RPMI7951 (cell line): ENCODE measurements around the gene WNT10A. TPM values are rescaled to one million over a fixed set of nuclear protein-coding genes. Genes with fewer than 3 reads are reported as not detected.

Experiments used
- DNase-seq: peaks from one replicate; pipeline ENCODE4 v3.0.0-alpha.2; 2012; ENCODE audit warnings: low read depth
- total RNA-seq: library from RNA; depleted of rRNA; stranded (reverse); fragments of >200 nt; shearing (Covaris generic); gene quantifications from 2 replicates; pipeline ENCODE4 v1.2.3, GENCODE V29; 2014

Gene WNT10A
- total RNA-seq, 1 experiment from 2014 or later = 0.72 TPM

DNA sequence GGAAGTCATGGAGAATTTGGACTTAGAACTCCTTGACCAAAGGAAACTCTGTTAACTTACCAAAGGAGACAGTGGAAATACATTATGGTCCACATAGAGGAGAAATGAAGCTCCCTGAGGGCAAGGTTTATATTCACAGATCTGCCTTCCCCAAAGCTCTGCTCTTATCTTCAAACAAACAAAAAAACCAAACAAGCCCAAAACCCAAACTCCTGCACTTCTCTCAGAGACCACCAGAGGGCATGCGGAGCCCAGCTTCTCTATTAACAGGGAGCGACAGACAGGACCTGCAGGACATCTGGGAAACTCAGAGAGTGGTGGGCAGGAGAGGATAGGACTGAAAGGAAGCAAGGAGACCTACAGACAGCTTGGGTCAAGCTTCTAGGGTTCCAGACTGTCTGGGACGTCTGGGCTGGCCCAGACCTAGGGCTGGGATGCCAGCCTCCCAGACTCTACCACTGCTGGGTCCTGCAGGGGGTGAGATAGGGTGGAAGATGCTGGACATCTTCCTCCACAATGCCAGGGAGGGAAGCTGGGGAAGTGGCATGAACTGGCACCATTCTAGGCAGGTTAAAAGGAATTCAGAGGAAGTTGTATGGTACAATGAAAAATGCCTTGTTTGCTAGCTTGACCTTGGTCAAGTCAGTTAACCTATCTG, 4.0 kb upstream of the WNT10A start:
- peak; percentile 73 for DNase-seq

DNA sequence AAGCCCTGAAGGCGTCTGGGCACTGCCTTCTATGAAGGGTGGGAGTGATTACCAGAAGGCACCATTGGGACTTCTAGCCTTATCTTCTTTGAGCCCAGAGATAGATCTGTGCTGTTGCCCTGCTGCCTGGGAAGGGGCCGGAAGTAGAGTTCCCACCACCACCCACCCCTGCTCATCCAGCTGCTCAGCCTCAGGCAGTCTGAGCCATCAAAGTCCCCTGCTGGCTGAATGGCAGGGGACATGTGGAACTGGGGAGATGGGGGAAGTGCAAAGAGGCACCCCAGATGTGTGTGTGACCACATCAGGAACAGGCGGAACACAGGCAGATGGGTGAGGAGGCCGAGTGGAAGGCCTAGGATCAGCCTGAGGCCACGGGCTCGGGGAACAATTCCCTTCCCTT, 3.3 kb upstream of the WNT10A start:
- peak; percentile 62 for DNase-seq

DNA sequence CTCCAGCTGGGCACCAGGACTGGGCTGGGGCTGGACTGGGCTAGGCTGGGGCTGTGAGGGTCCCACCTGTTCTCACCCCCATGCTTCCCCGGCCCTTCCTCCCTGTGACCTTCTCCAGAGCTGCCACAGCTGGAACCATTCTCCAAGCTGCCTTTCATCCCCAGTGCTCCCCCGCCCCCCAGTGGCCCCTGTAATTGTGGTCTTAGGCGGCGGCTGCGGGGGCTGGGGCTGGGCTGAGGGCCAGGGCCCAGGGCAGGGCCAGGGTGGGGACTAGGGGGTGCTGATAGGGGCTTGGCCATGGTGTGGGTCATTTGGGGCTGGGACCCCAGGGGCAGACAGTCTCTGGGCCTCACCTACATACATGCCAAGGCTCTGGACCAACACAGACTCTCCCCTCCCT, 2.8 kb upstream of the WNT10A start:
- no peak for DNase-seq

DNA sequence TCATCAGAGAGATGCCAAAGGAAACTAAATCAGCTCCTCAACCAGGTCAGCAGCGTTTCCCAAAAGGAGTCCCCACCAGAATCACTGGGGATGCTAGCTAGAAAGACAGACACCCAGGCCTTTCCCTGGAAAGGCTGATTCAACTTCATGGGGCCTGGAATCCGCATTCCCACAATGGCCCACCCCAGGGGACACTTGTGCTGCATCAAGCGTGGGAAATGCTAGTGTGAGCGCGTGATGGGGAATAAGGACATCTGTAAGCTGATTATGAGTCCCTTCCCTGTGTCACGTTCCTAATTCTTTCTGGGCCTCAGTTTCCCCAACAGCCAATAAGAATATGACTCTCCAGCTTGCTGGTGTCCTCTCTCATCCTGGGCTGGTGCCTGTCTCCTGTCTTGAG, 2.2 kb upstream of the WNT10A start:
- DNase-seq = no peak

DNA sequence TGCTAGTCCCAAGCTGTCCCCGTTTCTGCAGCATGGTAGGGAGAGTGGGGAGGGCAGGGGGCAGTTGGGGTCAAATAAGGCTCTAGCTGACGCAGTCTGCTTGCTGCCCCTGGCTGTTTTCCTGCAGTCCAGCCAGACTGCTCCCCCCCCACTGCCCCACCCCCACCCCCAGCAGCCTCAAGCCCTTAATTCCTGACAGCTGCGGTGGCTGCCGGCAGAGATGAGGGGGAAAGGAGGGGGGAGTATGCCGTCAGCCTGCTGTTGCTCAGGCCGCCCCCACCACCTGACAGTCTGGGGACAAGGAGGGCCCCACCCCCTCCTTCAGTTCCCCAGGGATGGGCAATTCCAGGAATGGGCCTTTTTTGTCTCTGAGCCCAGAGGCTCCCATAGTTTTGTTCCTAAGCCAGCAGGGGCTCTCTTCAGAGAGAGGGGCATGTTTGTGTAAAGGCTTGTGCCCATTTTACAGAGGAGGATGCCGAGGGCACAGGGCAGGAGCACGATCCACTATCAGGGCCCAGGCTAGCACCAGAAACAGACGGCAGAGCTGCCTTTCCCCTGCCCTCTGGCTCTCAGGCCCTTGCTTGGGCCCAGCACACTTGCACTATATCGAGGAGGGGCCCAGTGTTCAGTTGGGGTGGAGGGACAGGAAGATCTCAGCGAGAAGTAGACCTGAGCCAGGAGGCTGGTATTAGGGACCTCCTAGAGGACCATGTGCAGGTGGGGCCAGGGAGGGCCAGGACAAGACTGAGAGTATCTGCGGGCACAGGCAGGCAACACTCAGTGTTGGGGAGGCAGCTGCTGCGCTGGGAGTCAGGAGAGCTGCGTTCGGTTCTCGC, 1.5 kb upstream of the WNT10A start:
- DNase-seq = peak; percentile 44

DNA sequence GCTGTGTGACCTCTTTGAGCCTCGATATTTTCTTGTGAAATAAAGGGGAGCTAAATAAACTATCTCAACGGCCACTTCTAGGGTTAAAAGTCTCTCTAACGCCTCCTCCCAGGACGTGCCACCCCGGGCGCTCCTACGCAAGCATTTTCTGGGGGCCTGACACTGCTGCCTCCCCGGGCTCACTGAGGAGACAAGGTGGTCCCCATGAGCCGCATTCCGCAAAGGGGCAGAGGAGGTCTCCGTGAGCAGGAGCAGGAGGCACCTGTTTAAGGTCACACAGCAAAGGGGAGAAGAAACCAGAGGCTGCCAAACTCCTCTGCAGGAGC, 913 bp upstream of the WNT10A start:
- DNase-seq = no peak

DNA sequence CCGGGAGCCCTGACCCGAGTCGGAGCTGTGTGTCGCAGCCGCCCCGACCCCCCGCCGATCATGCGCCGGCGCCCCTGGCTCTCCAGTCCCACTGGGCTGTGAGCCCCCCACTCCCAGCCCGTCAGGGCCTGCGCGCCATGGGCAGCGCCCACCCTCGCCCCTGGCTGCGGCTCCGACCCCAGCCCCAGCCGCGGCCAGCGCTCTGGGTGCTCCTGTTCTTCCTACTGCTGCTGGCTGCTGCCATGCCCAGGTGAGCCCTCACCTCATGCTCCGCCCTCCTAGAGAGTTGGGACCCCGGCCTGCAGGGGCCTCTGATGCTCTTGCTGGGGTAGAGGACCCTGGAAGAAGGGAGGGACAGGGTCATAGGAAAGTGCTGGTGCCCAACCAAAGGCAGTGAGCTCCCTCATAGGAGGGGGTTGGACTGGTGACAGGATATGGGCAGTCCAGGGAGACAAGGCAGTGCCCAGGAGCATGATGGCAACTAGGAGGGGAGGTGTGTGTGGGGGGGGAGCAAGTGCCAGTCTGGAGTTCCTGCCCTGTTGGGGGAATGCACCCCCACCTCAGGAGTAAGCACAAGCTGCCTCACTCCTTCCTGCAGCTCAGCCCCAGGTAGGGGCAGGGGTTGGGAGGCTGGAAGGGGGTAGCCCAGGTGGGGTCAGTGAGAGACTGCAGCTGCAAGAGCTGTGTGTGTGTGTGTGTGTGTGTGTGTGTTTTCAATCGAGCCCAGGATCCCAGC, 375 bp downstream of the WNT10A start:
- DNase-seq = no peak

DNA sequence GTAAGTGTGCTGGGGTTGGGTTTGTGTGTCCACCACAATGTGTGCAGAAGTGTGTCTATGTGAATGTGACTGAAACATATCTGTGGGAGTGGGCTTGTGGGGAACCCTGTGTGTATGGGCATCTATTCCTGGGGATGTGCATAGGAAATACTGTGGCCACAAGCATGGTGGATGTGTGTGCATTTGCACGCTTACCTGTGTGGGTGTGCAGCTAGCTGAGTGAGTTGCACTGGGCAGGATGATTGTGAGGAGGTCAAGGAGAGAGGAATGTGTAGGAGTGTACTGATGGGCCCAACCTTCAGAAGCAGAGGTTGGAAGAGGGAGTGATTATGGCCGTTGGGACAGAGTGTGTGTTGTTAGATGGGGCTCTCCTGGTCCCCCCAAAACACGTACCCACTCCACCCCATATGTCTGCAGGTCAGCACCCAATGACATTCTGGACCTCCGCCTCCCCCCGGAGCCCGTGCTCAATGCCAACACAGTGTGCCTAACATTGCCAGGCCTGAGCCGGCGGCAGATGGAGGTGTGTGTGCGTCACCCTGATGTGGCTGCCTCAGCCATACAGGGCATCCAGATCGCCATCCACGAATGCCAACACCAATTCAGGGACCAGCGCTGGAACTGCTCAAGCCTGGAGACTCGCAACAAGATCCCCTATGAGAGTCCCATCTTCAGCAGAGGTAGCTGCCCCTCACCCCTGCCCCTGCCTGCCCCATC, 1.2 kb downstream of the WNT10A start:
- DNase-seq = no peak

DNA sequence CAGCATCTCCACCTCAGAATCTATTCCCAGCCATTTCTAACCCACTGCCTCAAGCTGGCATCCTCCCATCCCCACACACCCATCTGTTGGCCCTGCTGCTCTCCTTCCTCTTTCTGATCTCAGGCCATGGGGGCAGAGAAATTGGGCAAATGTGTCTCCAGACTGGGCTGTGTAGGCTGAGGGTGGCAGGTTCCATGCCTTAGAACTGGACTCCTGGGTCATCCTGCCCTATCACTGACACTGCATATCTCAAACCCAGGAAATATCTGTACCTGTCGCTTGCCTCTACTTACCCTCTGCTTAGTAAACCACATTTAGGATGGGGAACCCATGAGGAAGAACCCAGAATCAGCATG, 1.8 kb downstream of the WNT10A start:
- no peak for DNase-seq

DNA sequence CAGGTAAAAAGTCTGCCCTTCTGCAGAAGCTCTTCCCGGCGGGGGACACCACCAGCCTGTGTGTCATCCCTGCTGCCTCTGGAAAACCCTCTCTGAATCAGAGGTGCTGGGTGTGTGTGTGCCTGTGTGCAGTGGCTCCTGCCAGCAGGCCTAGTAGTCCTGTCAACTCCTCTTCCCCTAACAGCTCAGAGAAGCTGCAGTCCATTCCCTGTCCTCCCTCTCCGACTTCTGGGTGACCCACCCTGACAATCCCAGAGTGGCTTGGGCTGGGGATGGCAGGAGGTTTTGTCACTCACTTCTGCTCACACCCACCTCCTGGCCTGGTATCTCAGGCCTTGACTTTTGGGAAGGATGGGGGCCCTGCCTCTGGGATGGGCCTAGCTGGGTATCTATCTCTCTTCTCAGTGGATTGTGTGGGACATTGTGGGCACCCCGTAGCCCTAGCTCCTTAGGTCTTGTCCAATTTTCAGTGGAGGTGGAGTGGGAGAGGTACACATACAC, 2.3 kb downstream of the WNT10A start:
- DNase-seq = peak; percentile 29

DNA sequence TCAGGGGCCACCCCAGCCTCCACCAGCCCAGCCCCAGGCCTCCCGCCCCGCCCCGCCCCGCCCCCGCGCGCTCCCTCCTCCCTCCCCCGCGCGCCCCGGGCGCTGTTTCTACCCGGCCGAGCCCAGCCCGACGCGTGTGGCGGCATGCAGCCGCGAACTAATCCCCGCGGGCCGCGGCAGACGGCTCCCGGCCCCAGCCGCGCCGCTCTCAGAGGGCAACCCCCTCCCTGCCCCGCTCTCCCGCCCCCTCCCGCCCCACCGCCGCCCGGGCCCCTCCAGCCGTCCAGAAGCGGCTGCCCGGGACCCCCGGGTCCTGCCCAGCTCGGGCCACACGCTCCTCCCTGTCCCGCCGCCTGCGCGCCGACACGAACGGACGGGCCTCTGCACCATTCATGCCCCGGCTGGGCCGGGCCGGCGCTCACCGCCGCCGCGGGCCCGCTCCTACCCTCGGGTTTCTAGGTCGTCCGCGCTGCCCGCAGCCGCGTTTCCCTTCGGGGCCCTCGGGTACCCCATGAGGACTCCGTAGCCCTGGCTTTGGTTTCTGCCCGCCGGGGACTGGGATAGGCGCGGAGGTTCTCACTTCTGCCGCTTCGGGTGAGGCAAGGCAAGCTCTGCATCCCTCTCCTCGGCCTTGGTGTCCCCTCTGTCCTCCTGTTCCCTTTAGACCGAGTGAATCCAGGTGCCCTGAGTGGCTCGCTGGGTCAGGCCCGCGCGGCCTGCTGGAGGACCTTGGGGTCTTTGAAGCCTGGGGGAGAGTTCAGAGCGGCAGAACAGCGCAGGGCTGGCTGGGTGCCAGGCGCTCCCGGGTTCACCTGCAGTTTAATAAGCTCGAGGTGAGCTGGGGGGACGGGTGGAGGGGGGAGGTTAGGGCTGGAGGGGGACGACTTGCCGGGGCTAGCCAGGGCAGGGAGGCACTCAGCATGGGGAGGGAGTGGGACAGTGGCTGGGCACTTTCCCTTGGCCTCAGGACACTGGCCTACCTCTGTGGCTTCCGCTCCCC, 3.1 kb downstream of the WNT10A start:
- DNase-seq = peak; percentile 53

DNA sequence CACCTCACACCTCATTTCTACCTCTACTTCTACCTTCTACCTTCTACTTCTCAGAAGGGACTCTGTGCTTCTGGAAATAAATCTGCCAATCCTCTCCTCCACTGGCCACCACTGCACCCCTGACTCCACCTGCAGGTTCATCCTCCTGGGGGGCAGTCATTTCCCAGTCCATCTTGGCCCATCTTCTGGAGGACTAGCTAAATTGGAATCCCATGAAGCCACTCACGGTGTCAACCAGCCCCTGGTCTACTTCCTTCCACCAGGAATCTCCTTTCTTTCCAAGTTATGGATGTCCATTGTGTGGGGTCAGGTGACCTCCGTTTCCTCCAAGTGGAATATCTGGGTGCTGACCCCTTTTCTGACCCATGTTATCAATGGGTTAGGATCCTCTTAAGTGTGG, 3.9 kb downstream of the WNT10A start:
- no peak for DNase-seq

DNA sequence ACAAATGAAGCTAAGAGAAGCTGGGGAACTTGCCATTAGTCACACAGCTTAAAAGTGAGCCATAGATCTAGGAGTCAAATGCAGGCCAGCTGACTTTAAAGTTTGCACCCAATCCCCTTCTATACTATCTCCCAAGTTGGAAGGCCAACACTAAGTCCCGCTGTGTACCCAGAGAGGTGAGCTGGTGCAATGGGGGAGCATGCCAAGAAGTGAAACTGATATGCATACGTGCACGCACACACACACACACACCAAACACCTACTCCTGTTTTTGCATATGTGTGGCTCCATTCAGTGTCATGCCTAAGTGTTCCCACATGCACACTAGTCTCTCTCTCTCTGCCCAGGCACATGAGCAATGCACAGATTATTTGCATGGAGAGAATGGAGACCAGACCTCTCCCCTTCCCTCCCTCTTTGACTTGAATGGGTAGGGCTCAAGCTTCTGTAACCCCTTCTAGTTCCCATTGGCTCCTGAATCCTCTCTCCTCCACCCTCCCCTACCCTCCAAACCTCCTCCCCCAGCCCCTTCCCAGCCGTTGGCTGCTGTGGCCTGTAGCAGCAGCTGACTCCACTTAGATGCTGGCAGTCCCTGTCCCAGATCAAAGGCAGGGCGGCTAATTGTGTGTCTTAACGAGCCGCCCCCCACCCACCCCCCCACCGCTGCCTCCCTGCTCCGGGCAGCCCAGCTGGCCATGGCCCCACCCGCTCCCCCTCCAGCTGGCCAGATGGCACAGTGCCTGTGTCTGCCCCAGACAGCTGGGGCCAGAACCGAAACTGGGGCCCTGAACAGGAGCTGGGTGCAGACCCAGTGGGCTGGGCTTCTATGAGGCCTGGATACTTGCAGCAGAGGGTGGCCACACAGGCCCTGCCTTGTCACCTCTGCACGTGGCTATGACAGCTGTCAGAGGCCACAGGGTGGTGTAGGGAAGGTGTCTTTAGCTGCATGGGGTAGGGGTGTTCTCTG, 5.6 kb downstream of the WNT10A start:
- DNase-seq = peak; percentile 80

DNA sequence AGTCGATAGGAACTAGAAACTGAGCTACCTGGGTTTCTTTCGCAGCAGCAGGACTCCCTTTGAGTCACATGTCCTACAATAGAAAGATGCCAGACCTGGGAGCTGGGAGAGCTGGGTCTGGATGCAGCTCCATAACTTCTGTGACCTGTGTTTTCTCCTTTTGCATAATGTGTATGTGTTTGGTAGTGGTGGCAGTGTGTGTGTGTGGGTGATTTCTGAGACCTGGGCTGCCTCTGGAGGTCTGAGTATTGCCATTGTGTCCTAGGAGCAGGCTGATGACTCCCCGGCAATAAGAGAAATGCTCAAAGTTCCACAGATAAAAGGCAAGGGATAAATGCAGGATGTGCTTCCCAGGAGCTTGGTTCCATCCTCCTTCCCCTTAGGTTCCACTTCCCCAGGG, 6.4 kb downstream of the WNT10A start:
- DNase-seq = no peak

DNA sequence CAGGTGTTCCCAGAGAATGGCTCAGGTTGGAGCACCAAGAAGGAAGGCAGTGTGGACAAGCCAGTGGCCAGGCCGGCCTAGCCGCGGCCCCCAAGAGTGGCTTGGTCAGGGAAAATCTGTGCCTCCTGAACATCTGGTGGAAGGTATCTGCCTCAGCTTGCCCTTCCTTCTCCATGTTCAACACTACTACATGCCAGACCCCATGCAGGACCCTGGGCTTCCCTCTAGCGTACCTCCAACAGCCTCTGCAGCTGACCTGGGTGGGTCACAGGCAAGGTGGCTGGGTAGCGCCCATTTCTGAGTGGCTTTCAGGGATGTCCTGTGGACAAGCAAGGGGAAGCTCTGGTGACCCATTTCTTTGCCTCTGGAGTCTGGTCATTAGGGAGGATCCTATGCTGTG, 7.7 kb downstream of the WNT10A start:
- no peak for DNase-seq

DNA sequence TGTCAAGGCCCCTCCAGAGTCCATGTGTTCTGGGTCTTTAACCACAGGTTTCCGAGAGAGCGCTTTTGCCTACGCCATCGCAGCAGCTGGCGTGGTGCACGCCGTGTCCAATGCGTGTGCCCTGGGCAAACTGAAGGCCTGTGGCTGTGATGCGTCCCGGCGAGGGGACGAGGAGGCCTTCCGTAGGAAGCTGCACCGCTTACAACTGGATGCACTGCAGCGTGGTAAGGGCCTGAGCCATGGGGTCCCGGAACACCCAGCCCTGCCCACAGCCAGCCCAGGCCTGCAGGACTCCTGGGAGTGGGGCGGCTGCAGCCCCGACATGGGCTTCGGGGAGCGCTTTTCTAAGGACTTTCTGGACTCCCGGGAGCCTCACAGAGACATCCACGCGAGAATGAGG, 9.3 kb downstream of the WNT10A start:
- no peak for DNase-seq

DNA sequence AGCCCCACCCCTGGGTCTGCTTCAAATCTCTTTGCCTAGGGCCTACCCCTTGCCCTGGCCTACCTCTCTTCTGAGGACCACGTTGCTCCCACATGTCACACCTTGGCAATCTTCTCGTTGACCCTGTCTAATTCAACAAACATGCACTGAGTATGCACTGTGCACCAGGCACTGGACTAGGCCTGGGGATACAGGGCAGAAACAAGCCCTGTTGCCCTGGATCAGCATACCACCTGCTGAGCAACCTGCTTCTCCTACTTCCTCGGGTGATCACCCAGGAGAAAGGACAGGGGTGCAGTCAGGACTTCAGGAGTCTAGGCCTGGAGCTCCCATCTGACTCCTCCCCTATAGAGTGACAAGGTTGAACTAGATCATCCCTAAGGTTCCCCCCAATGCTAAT, 9.7 kb downstream of the WNT10A start:
- DNase-seq = no peak

DNA sequence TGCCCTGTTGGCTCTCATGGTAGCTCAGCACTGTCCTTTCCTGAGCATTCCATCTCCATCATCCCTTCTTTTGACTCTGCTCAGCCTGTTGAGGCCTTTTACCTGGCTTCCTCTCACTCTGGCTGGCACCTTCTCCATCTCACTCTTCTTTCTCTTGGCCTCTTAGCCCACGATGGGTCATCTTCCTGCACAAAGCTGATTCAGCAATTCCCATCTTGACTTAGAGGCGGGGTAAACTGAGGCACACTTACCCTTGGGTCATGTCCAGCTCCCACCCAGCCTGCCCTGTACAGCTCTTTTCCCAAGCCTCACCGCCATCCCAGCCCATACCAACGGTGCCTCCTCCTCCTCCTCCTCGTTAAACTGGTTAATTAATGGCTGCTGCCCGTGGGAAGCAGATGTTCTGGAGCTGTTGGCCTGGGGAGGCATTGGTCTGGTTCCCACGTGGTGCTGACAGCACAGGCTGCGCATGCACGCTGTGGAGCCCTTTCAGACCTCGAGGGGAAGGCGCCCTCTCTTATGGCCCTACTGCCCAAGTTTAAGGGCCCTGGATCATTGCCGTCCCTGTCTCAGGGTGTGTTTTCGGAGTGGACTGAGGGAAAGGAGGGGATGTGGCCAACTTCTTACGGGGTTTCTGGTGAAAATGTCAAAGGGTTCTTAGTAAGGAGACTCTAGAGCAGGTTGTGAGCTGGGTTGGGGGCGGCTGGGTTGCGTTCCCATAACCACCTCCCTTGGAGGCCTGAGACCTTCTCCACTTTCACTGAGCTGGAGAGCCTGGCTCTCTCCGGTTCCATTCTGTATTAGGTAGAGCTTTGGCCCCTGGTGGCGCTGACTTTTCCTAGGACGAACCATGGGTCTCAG, 10.9 kb downstream of the WNT10A start:
- peak; percentile 23 for DNase-seq
